ENCODE data around the gene PTPRA. TPM values are rescaled to one million over a fixed set of nuclear protein-coding genes. Genes with fewer than 3 reads are reported as not detected.

The PTPRA gene
- total RNA-seq, 1 donor from 2014 or later = 63.3 TPM

GRCh38 chr20:2859330-2860121, 13.8 kb upstream of the PTPRA start:
- intact Hi-C loops (cut with DNase I) = no loop called here
- no peak overlapping the region for H3K27ac ChIP-seq
- no peak overlapping the region for H3K4me3 ChIP-seq
- ATAC-seq = no peak
- DNase-seq = no peak
- H3K4me1 ChIP-seq = no peaks in the 10 kb centered on the region
- peaks cover 44% of the 10 kb centered on the region for H3K36me3 ChIP-seq
- no peak for TF ChIP-seq CTCF (IDR thresholded peaks at IDR 0.05)
- H3K27me3 ChIP-seq (ENCODE audit: low read depth) = no peaks in the 10 kb centered on the region
- H3K9me3 ChIP-seq = no peaks in the 10 kb centered on the region

GRCh38 chr20:2864626-2865025, 8.7 kb upstream of the PTPRA start:
- Histone ChIP-seq H3K27me3 (ENCODE audit: low read depth) (no peaks in the 10 kb centered on the region), H3K36me3 (peaks cover 67% of the 10 kb centered on the region), H3K9me3 (no peaks in the 10 kb centered on the region), H3K27ac (no peak overlapping the region), H3K4me3 (no peak overlapping the region), H3K4me1 (no peaks in the 10 kb centered on the region)
- DNase-seq (no peak), ATAC-seq (no peak)
- intact Hi-C loops (cut with DNase I) = no loop called here
- TF ChIP-seq CTCF (IDR thresholded peaks at IDR 0.05) = no peak

GRCh38 chr20:2865101-2865500, 8.2 kb upstream of the PTPRA start:
- ATAC-seq (no peak), DNase-seq (no peak)
- no peak overlapping the region for H3K4me3 ChIP-seq
- no peak overlapping the region for H3K27ac ChIP-seq
- H3K4me1 ChIP-seq = no peaks in the 10 kb centered on the region
- no peak for TF ChIP-seq CTCF (IDR thresholded peaks at IDR 0.05)
- no peaks in the 10 kb centered on the region for H3K27me3 ChIP-seq (ENCODE audit: low read depth)
- intact Hi-C loops (cut with DNase I) = no loop called here
- peaks cover 67% of the 10 kb centered on the region for H3K36me3 ChIP-seq
- no peaks in the 10 kb centered on the region for H3K9me3 ChIP-seq

- Histone ChIP-seq H3K4me1 (peaks cover 4% of the 10 kb centered on the region), H3K27ac (no peak overlapping the region), H3K9me3 (no peaks in the 10 kb centered on the region), H3K36me3 (peaks cover 62% of the 10 kb centered on the region), H3K4me3 (no peak overlapping the region), H3K27me3 (ENCODE audit: low read depth) (no peaks in the 10 kb centered on the region)
- TF ChIP-seq CTCF (IDR thresholded peaks at IDR 0.05) = no peak
- ATAC-seq (peak in 1 of 2 donors; percentile 31), DNase-seq (no peak)
- intact Hi-C loops (cut with DNase I) = no loop called here
Measured at GRCh38 chr20:2865630-2866029, 7.7 kb upstream of the PTPRA start.

GRCh38 chr20:2866236-2866635, 7.0 kb upstream of the PTPRA start:
- Histone ChIP-seq H3K4me1 (peaks cover 10% of the 10 kb centered on the region), H3K36me3 (peaks cover 56% of the 10 kb centered on the region), H3K9me3 (no peaks in the 10 kb centered on the region), H3K27me3 (ENCODE audit: low read depth) (no peaks in the 10 kb centered on the region), H3K4me3 (no peak overlapping the region), H3K27ac (no peak overlapping the region)
- DNase-seq = no peak
- no peak for TF ChIP-seq CTCF (IDR thresholded peaks at IDR 0.05)
- peak in 1 of 2 donors; percentile 13 for ATAC-seq
- intact Hi-C loops (cut with DNase I) = no loop called here

All from lower lobe of right lung (tissue), 2 donors.